ENCODE results near the gene FNDC3B.

DNA sequence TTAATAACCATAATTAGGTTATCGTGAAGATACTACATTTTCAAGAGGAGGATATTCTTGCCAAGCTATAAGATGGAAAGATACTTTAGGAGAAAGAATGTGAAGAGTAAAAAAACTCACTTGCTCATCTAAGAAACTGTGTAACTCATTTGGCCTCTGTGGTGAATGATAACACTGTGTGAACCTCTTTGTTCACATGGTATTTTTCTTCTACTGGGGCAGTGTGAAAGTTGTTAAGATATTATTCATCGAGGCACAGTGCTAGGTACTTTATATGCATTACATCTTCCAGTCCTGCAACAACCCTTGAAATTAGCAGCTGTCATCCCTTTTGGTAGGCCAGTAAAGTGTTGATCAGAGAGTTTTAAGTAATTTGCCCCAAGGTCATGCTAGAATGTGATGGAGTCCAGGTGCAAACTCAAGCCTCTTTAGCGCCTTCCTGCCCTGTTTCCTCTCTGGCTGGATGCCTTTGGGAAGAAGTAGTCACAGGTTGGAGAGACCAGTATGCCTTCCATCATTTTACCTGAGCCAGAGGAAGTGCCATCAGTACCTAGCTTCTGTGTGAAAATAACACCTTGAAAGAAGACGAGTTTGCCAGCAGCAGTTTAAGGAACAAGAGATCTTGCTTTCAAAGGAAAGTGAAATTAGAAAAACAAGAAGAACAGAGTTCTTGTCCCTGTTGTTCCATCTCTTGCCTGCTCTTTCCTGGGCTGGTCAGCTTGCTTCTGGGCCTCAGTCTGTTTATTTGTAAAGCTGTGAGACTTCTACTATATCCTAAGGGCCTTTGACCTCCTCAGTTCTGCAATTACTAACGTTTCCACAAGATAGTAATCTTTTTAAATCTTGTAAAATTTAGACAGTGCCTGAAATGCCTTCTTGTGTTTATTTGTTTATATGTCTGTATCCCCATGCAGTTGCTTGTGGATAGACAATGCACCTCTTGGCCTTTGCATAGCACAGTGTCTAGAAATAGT is 179.3 kb downstream of the FNDC3B start:
- TF ChIP-seq CTCF (IDR thresholded peaks at IDR 0.05; ENCODE audit: low read depth, low read length), result no peak
- TF ChIP-seq EZH2phosphoT487 (IDR thresholded peaks at IDR 0.05; ENCODE audit: low read depth), result no peak

Data from OCI-LY3 (cell line).